LNCAP (cell line): ENCODE measurements around the gene CSTPP1.

Experiments used
- CTCF ChIP-seq: fragments of 450-650 bp; IDR thresholded peaks from 2 replicates; pipeline ENCODE4 v1.5.1; 2017; ENCODE audit warnings: mild to moderate bottlenecking

CSTPP1 gene

GRCh38 chr11:47136921-47137320 is 200.4 kb downstream of the CSTPP1 start:
- TF ChIP-seq CTCF, result no peak

GRCh38 chr11:47137476-47137875 is 200.9 kb downstream of the CSTPP1 start:
- no peak for TF ChIP-seq CTCF

- no peak for TF ChIP-seq CTCF
Measured at GRCh38 chr11:47139878-47140277, 203.3 kb downstream of the CSTPP1 start.

- no peak for TF ChIP-seq CTCF
Measured at GRCh38 chr11:47143322-47143721, 206.8 kb downstream of the CSTPP1 start.

GRCh38 chr11:47144541-47144940 is 208.0 kb downstream of the CSTPP1 start:
- TF ChIP-seq CTCF, result no peak

- TF ChIP-seq CTCF, result no peak
Measured at GRCh38 chr11:47147250-47147649, 210.7 kb downstream of the CSTPP1 start.

- no peak for TF ChIP-seq CTCF
Measured at GRCh38 chr11:47147681-47148080, 211.1 kb downstream of the CSTPP1 start.

- TF ChIP-seq CTCF, result no peak
Measured at GRCh38 chr11:47148270-47148669, 211.7 kb downstream of the CSTPP1 start.
